ENCODE data around the gene PIGR.
"Not testable (repeated sequence)": the region's sequence is repeated elsewhere in the genome, so short reads cannot be mapped to it uniquely, and the experiment has no call there.

- TF ChIP-seq CTCF (IDR thresholded peaks at IDR 0.05); POLR2AphosphoS5 (IDR thresholded peaks at IDR 0.05; ENCODE audit: low read depth, low read length); USF1 (IDR thresholded peaks at IDR 0.05; ENCODE audit: borderline replicate concordance, low read depth); REST (IDR thresholded peaks at IDR 0.05; ENCODE audit: low read depth, low read length); RAD21 (IDR thresholded peaks at IDR 0.05; ENCODE audit: low read length); PBX3 (IDR thresholded peaks at IDR 0.05); RCOR1 (IDR thresholded peaks at IDR 0.05; ENCODE audit: low read length); EZH2phosphoT487 (IDR thresholded peaks at IDR 0.05; ENCODE audit: borderline replicate concordance, low read depth); MEF2A (IDR thresholded peaks at IDR 0.05; ENCODE audit: borderline replicate concordance, low read depth); EP300 (IDR thresholded peaks at IDR 0.05; ENCODE audit: borderline replicate concordance in 1 of 2, low read depth in 1 of 2, low read length in 1 of 2): not testable (repeated sequence)
These were observed 22.2 kb downstream of the PIGR start for GRCh38 chr1:206923961-206924557.

Data from SK-N-SH (cell line).